Osteocyte (in vitro differentiated cells): ENCODE results near the gene HOOK1. TPM values are rescaled to one million over a fixed set of nuclear protein-coding genes. Genes with fewer than 3 reads are reported as not detected.

ENCODE experiments used
- DNase-seq: peaks from one replicate; pipeline ENCODE4 v3.0.0; 2021; ENCODE audit warnings: mixed read lengths; ENCODE audit not compliant: unreplicated experiment; ENCODE audit errors: extremely low spot score
- H3K27ac Mint-ChIP-seq: one replicate; pipeline ENCODE4 v1.8.0; 2021; ENCODE audit warnings: mild to moderate bottlenecking, mixed read lengths; ENCODE audit not compliant: unreplicated experiment
- H3K27me3 Mint-ChIP-seq: one replicate; pipeline ENCODE4 v1.8.0; 2021; ENCODE audit warnings: mixed read lengths; ENCODE audit not compliant: unreplicated experiment
- H3K36me3 Mint-ChIP-seq: one replicate; pipeline ENCODE4 v1.8.0; 2021; ENCODE audit warnings: mixed read lengths; ENCODE audit not compliant: unreplicated experiment
- H3K4me1 Mint-ChIP-seq: one replicate; pipeline ENCODE4 v1.8.0; 2021; ENCODE audit warnings: mixed read lengths; ENCODE audit not compliant: unreplicated experiment
- H3K4me3 Mint-ChIP-seq: one replicate; pipeline ENCODE4 v1.8.0; 2021; ENCODE audit warnings: mild to moderate bottlenecking, moderate library complexity, mixed read lengths; ENCODE audit not compliant: unreplicated experiment
- H3K9me3 Mint-ChIP-seq: one replicate; pipeline ENCODE4 v1.8.0; 2021; ENCODE audit warnings: mixed read lengths; ENCODE audit not compliant: unreplicated experiment
- CTCF ChIP-seq: fragments of 200-600 bp; sonication (generic); IDR thresholded peaks from 2 replicates; pipeline ENCODE4 v1.5.0; 2021; ENCODE audit warnings: antibody characterized with exemption, mild to moderate bottlenecking, moderate library complexity
- total RNA-seq: library from RNA; stranded (reverse); gene quantifications from 2 replicates; pipeline ENCODE4 v1.2.1, GENCODE V29; 2021

HOOK1 gene
- total RNA-seq, 1 donor from 2014 or later, result not detected

GRCh38 chr1:59892841-59893811, 78.4 kb downstream of the HOOK1 start:
- DNase-seq, result no peak
- Mint-ChIP-seq H3K27me3 (peaks cover 34% of the 10 kb centered on the region), H3K4me3 (no peak overlapping the region), H3K4me1 (no peaks in the 10 kb centered on the region), H3K36me3 (no peaks in the 10 kb centered on the region), H3K9me3 (no peaks in the 10 kb centered on the region), H3K27ac (no peak overlapping the region)
- TF ChIP-seq CTCF, result no peak

GRCh38 chr1:59897165-59897564, 82.4 kb downstream of the HOOK1 start:
- DNase-seq, result no peak
- Mint-ChIP-seq H3K36me3 (no peaks in the 10 kb centered on the region), H3K27me3 (peaks cover 23% of the 10 kb centered on the region), H3K4me3 (no peak overlapping the region), H3K9me3 (no peaks in the 10 kb centered on the region), H3K4me1 (no peaks in the 10 kb centered on the region), H3K27ac (no peak overlapping the region)
- TF ChIP-seq CTCF, result no peak

- Mint-ChIP-seq H3K4me3 (no peak overlapping the region), H3K4me1 (peaks cover 1% of the 10 kb centered on the region), H3K36me3 (no peaks in the 10 kb centered on the region), H3K27me3 (peaks cover 33% of the 10 kb centered on the region), H3K27ac (no peak overlapping the region), H3K9me3 (no peaks in the 10 kb centered on the region)
- no peak for DNase-seq
- TF ChIP-seq CTCF, result no peak
Observed at GRCh38 chr1:59898927-59899326, 84.2 kb downstream of the HOOK1 start.

DNA sequence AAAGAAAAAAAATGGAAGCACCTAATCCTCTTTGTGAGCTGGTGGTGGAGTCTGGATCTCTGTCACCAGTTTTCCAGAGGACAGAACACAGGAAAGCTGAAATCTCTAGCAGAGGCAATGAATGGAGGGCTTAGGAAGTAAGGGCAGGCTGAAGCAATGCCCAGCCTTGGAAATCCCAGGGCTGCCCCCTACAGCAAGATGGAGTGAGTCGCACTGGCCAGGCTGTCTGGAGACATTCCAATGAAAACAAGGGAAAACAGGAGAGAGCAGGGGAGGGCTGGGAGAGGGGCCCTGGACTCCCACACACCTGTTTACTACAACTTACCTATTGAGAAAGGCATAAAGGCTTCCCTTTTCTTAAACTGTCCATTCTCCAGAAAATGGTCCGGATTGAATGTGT, 85.9 kb downstream of the HOOK1 start:
- Mint-ChIP-seq H3K27me3 (peaks cover 28% of the 10 kb centered on the region), H3K4me1 (peaks cover 1% of the 10 kb centered on the region), H3K36me3 (no peaks in the 10 kb centered on the region), H3K9me3 (no peaks in the 10 kb centered on the region), H3K27ac (no peak overlapping the region), H3K4me3 (no peak overlapping the region)
- no peak for DNase-seq
- TF ChIP-seq CTCF, result no peak

- DNase-seq, result no peak
- H3K4me1 Mint-ChIP-seq, result peaks cover 1% of the 10 kb centered on the region
- H3K4me3 Mint-ChIP-seq, result no peak overlapping the region
- no peaks in the 10 kb centered on the region for H3K9me3 Mint-ChIP-seq
- H3K27me3 Mint-ChIP-seq, result peaks cover 26% of the 10 kb centered on the region
- no peak for TF ChIP-seq CTCF
- H3K36me3 Mint-ChIP-seq, result no peaks in the 10 kb centered on the region
- no peak overlapping the region for H3K27ac Mint-ChIP-seq
Observed at GRCh38 chr1:59901770-59902388, 87.1 kb downstream of the HOOK1 start.
